Ovary (tissue), 9 donors: Measurements from ENCODE around the gene ST3GAL4. TPM values are rescaled to one million over a fixed set of nuclear protein-coding genes. Genes with fewer than 3 reads are reported as not detected.

Source experiments
- DNase-seq, 5 donors: peaks; one replicate each; pipeline ENCODE4 v3.0.0-alpha.2; 2019 to 2020
- H3K27ac ChIP-seq, 2 donors: fragments of 200-600 bp; one replicate each; pipeline versions ENCODE4 v1.5.1 to v1.8.0; 2019 to 2022
- H3K27me3 ChIP-seq: fragments of 200-600 bp; one replicate; pipeline ENCODE4 v1.8.0; 2022
- H3K36me3 ChIP-seq: fragments of 200-600 bp; sonication (generic); one replicate; pipeline ENCODE4 v1.5.1; 2019
- H3K4me1 ChIP-seq: one replicate; pipeline ENCODE4 v1.8.1; 2013; ENCODE audit warnings: mild to moderate bottlenecking, moderate library complexity; ENCODE audit not compliant: insufficient read depth
- H3K4me3 ChIP-seq: fragments of 200-600 bp; sonication (generic); one replicate; pipeline ENCODE4 v1.5.1; 2017
- H3K9me3 ChIP-seq, 2 donors: fragments of 200-600 bp in 1 of 2; sonication (generic) in 1 of 2; one replicate each; pipeline versions ENCODE4 v1.5.1 to v1.8.1; 2013 to 2019; ENCODE audit warnings: mild to moderate bottlenecking in 1 of 2, moderate library complexity in 1 of 2
- CTCF ChIP-seq, 3 donors: fragments of 450-650 bp in 2 of 3; fragments of 200-600 bp in 1 of 3; IDR thresholded peaks; one replicate each; pipeline versions ENCODE4 v1.5.1 to v1.8.0; 2016 to 2022; ENCODE audit warnings: antibody characterized with exemption in 3 of 3, mild to moderate bottlenecking in 1 of 3
- EP300 ChIP-seq: sonication (generic); formaldehyde crosslinking; IDR thresholded peaks from one replicate; pipeline ENCODE4 v1.6.1; 2017; ENCODE audit warnings: antibody characterized with exemption
- POLR2A ChIP-seq: fragments of 450-650 bp; IDR thresholded peaks from one replicate; pipeline ENCODE4 v1.6.1; 2017; ENCODE audit warnings: antibody characterized with exemption, mild to moderate bottlenecking, moderate library complexity
- WGBS, 3 donors: extraction: QIAGEN DNeasy Blood & Tissue Kit in 1 of 3; methylation state at CpG; one replicate each; pipeline versions ENCODE4 v1.1.5 to v1.1.7; 2013 to 2017; 5-methylcytosine and 5-hydroxymethylcytosine counted together
- intact Hi-C, 4 donors: fragments of 100-400 bp; cut with DNase I; formaldehyde crosslinking; loops; one replicate each; pipeline versions ENCODE4 v1.11.0 to v1.15.1; 2022 to 2023
- polyA plus RNA-seq, 2 donors: library from polyadenylated mRNA; stranded (reverse); fragments of 200-250 nt in 1 of 2; fragments of 350-450 nt in 1 of 2; fragmentation: Illumina TruSeq in 1 of 2; extraction: RNeasy Lipid Tissue Mini Kit (QIAGEN cat#74804) in 1 of 2; gene quantifications; one replicate each; pipeline ENCODE4 v1.2.3, GENCODE V29; 2013 to 2014
- total RNA-seq, 7 donors: library from RNA; depleted of rRNA in 2 of 7; stranded (reverse); fragments of >200 nt in 2 of 7; fragmentation: NEBNext Ultra II Directional in 3 of 7; extraction: Animal tissue kit (Norgen Biotek cat#: 25700) in 3 of 7; gene quantifications; one replicate each; pipeline versions ENCODE4 v1.1.0 to v1.2.4, GENCODE V29; 2016 to 2023
- donor health status: DM: no; HTN: no; CAD: no; lungs with moderate emphysema.
- donor health status: DM: no; HTN: no; CAD: no.
- donor health status: Bipolar disorder and iron deficiency.
- donor health status: DM: yes; HTN: yes; CAD: no.
- donor health status: DM: no; HTN: no; CAD: no.
- donor health status: DM: yes; HTN: yes; CAD: no.

Gene ST3GAL4
- total and polyA plus RNA-seq, 9 donors: 75.8 to 300 (median 120) TPM

GRCh38 chr11:126419801-126420697 is 64.6 kb downstream of the ST3GAL4 start:
- TF ChIP-seq EP300 (no peak), CTCF (IDR thresholded peaks at IDR 0.05) (no peak), POLR2A (no peak)
- H3K27ac ChIP-seq: peak overlapping the region; percentile 27 to 73
- no peaks in the 10 kb centered on the region for H3K36me3 ChIP-seq
- intact Hi-C loops: loop anchor here in 3 of 4 donors (5.0 to 10.0 kb wide), 2 partner anchors 63 to 105 kb away; partner anchors contain the start of gene ST3GAL4 (in 3 of the 3)
- H3K4me1 ChIP-seq: peaks cover 46% of the 10 kb centered on the region
- 9 to 18% (median 10%) methylated on average over 11 of the region's 11 CpGs for WGBS, 3 donors
- no peak for DNase-seq
- no peaks in the 10 kb centered on the region for H3K27me3 ChIP-seq
- H3K4me3 ChIP-seq: no peak overlapping the region
- H3K9me3 ChIP-seq: no peaks in the 10 kb centered on the region

- peak overlapping the region in 1 of 2 donors; percentile 73 for H3K27ac ChIP-seq
- H3K27me3 ChIP-seq: no peaks in the 10 kb centered on the region
- TF ChIP-seq POLR2A (no peak), EP300 (no peak), CTCF (IDR thresholded peaks at IDR 0.05) (no peak)
- WGBS, 3 donors: 3 to 13% (median 8%) methylated on average over 6 of the region's 6 CpGs
- intact Hi-C loops: loop anchor here in 1 of 4 donors (10.0 kb wide), 1 partner anchor 106 kb away; no protein-coding TSS in a partner anchor
- no peaks in the 10 kb centered on the region for H3K36me3 ChIP-seq
- no peak for DNase-seq
- H3K4me3 ChIP-seq: no peak overlapping the region
- peaks cover 44% of the 10 kb centered on the region for H3K4me1 ChIP-seq
- H3K9me3 ChIP-seq: no peaks in the 10 kb centered on the region
Observed at GRCh38 chr11:126420698-126421256, 65.3 kb downstream of the ST3GAL4 start.

- peak overlapping the region; percentile 39 to 73 for H3K27ac ChIP-seq
- H3K27me3 ChIP-seq: no peaks in the 10 kb centered on the region
- no peak overlapping the region for H3K4me3 ChIP-seq
- 24 to 36% (median 25%) methylated on average over 13 of the region's 13 CpGs for WGBS, 3 donors
- intact Hi-C loops: loop anchor here in 1 of 4 donors (10.0 kb wide), 1 partner anchor 106 kb away; no protein-coding TSS in a partner anchor
- DNase-seq: peak; percentile 70 to 76 (median 75)
- no peaks in the 10 kb centered on the region for H3K9me3 ChIP-seq
- peaks cover 39% of the 10 kb centered on the region for H3K4me1 ChIP-seq
- TF ChIP-seq POLR2A (no peak), CTCF (IDR thresholded peaks at IDR 0.05) (no peak), EP300 (no peak)
- H3K36me3 ChIP-seq: no peaks in the 10 kb centered on the region
Observed at GRCh38 chr11:126421271-126421671, 65.8 kb downstream of the ST3GAL4 start.

- intact Hi-C loops: loop anchor here in 1 of 4 donors (10.0 kb wide), 1 partner anchor 108 kb away; no protein-coding TSS in a partner anchor
- H3K27ac ChIP-seq: no peak overlapping the region
- 84 to 92% (median 85%) methylated on average over 2 of the region's 2 CpGs for WGBS, 3 donors
Observed at GRCh38 chr11:126422446-126422845, 67.0 kb downstream of the ST3GAL4 start.

More at GRCh38 chr11:126422446-126422845, 67.0 kb downstream of the ST3GAL4 start:
- Histone ChIP-seq H3K9me3 (no peaks in the 10 kb centered on the region), H3K36me3 (no peaks in the 10 kb centered on the region), H3K27me3 (no peaks in the 10 kb centered on the region), H3K4me3 (no peak overlapping the region), H3K4me1 (peaks cover 37% of the 10 kb centered on the region)
- TF ChIP-seq POLR2A: no peak
- no peak for TF ChIP-seq EP300
- TF ChIP-seq CTCF (IDR thresholded peaks at IDR 0.05): no peak
- no peak for DNase-seq
